ENCODE measurements around the gene IFT81. TPM values are rescaled to one million over a fixed set of nuclear protein-coding genes. Genes with fewer than 3 reads are reported as not detected.
A peak's percentile ranks its signal among the peaks of the same experiment; 100 is the strongest.

IFT81 gene
- total and polyA plus RNA-seq, 2 of the 13 experiments (the other 11 are each of a cell fraction or from before 2014, with no cell fraction given) = 4.2 to 13.0 TPM

- TF ChIP-seq ZNF609 (CRISPR knock-in tag; IDR thresholded peaks at IDR 0.05; ENCODE audit: borderline replicate concordance) (peak; percentile 39; the same call in 1 of the 2 replicates), DNMT1 (CRISPR knock-in tag; IDR thresholded peaks at IDR 0.05) (no peak), BCLAF1 (IDR thresholded peaks at IDR 0.05) (no peak), JUN (CRISPR knock-in tag; IDR thresholded peaks at IDR 0.05) (no peak), HNF4G (IDR thresholded peaks at IDR 0.05; ENCODE audit: borderline replicate concordance, low read depth, low read length) (peak; percentile 86), HNF4G (CRISPR knock-in tag; IDR thresholded peaks at IDR 0.05; ENCODE audit: borderline replicate concordance, low read depth) (peak; percentile 88), MATR3 (CRISPR knock-in tag; IDR thresholded peaks at IDR 0.05) (no peak), ZNF576 (CRISPR knock-in tag; IDR thresholded peaks at IDR 0.05) (no peak), ZNF792 (CRISPR knock-in tag; IDR thresholded peaks at IDR 0.05) (peak; percentile 74; the same call in 1 of the 2 replicates), ZNF687 (CRISPR knock-in tag; IDR thresholded peaks at IDR 0.05) (peak; percentile 97), PAWR (CRISPR knock-in tag; IDR thresholded peaks at IDR 0.05; ENCODE audit: borderline replicate concordance) (no peak), IKZF4 (CRISPR knock-in tag; IDR thresholded peaks at IDR 0.05; ENCODE audit: borderline replicate concordance, low read depth, not compliant biosample characterization) (no peak), TEAD3 (CRISPR knock-in tag; optimal IDR thresholded peaks at IDR 0.05; ENCODE audit: borderline replicate concordance) (peak; percentile 84), MNT (IDR thresholded peaks at IDR 0.05) (no peak), NR2F2 (IDR thresholded peaks at IDR 0.05; ENCODE audit: borderline replicate concordance, low read depth) (peak; percentile 37; the same call in 1 of the 2 replicates)
These were observed 123.4 kb downstream of the IFT81 start (continued) for GRCh38 chr12:110247340-110248095.

Data from HepG2 (cell line).